Smooth muscle cell (in vitro differentiated cells): ENCODE data around the gene ZNF132. TPM values are rescaled to one million over a fixed set of nuclear protein-coding genes. Genes with fewer than 3 reads are reported as not detected.

Experiments used
- DNase-seq: peaks from one replicate; lab custom pipeline; 2025; ENCODE audit not compliant: unreplicated experiment; lab: John Stamatoyannopoulos, UW
- H2AFZ ChIP-seq: fragments of 200-600 bp; sonication (generic); 2 replicates; pipeline ENCODE4 v1.6.0; 2016; ENCODE audit warnings: antibody characterized with exemption, low read depth, mild to moderate bottlenecking
- H3F3A ChIP-seq: fragments of 200-600 bp; sonication (generic); 2 replicates; pipeline ENCODE4 v1.6.0; 2017; ENCODE audit warnings: antibody characterized with exemption, low read depth
- H3K27ac ChIP-seq: fragments of 200-600 bp; sonication (generic); 2 replicates; pipeline ENCODE4 v1.5.1; 2016; ENCODE audit warnings: low read depth, mild to moderate bottlenecking
- H3K27me3 ChIP-seq: fragments of 200-600 bp; sonication (generic); 2 replicates; pipeline ENCODE4 v1.6.1; 2016; ENCODE audit warnings: low read depth, mild to moderate bottlenecking
- H3K36me3 ChIP-seq: fragments of 200-600 bp; sonication (generic); 2 replicates; pipeline ENCODE4 v1.5.1; 2016; ENCODE audit warnings: low read depth
- H3K4me1 ChIP-seq: fragments of 200-600 bp; sonication (generic); 2 replicates; pipeline ENCODE4 v1.5.1; 2016; ENCODE audit warnings: low read depth
- H3K4me2 ChIP-seq: fragments of 200-600 bp; sonication (generic); 2 replicates; pipeline ENCODE4 v1.6.0; 2016; ENCODE audit warnings: mild to moderate bottlenecking
- H3K4me3 ChIP-seq: fragments of 200-600 bp; sonication (generic); 2 replicates; pipeline ENCODE4 v1.5.1; 2016; ENCODE audit warnings: mild to moderate bottlenecking
- H3K79me2 ChIP-seq: fragments of 200-600 bp; sonication (generic); 2 replicates; pipeline ENCODE4 v1.6.0; 2016; ENCODE audit warnings: low read depth, mild to moderate bottlenecking
- H3K9ac ChIP-seq: fragments of 200-600 bp; sonication (generic); 2 replicates; pipeline ENCODE4 v1.6.0; 2016; ENCODE audit warnings: low read depth
- H3K9me3 ChIP-seq: fragments of 200-600 bp; sonication (generic); replicated peaks from 2 replicates; pipeline ENCODE4 v1.5.1; 2016; ENCODE audit warnings: low read depth
- H4K20me1 ChIP-seq: fragments of 200-600 bp; sonication (generic); 2 replicates; pipeline ENCODE4 v1.6.0; 2016; ENCODE audit warnings: low read depth
- WGBS: methylation state at CpG from one replicate; pipeline ENCODE4 v1.1.7; 2016; ENCODE audit warnings: low lambda C conversion rate; 5-methylcytosine and 5-hydroxymethylcytosine counted together
- polyA plus RNA-seq: library from polyadenylated mRNA; unstranded; fragments of >200 nt; fragmentation: Nextera tagmentation; extraction: Ambion mirVana; gene quantifications from 2 replicates; pipeline ENCODE4 v1.2.1, GENCODE V29; 2016
- total RNA-seq: library from RNA; depleted of rRNA; stranded (reverse); fragments of >200 nt; gene quantifications from 2 replicates; pipeline ENCODE4 v1.2.3, GENCODE V29; 2014
- TF ChIP-seq, protein P1 (sequence below): fragments of 200-600 bp; sonication (generic); IDR thresholded peaks from 2 replicates; pipeline ENCODE4 v1.5.1; 2017; ENCODE audit warnings: borderline replicate concordance, mild to moderate bottlenecking, antibody characterized with exemption; ENCODE audit not compliant: insufficient read depth, poor library complexity, severe bottlenecking

ZNF132 gene
- total and polyA plus RNA-seq, 2 experiments from 2014 or later: 0.40 to 2.3 TPM

DNA sequence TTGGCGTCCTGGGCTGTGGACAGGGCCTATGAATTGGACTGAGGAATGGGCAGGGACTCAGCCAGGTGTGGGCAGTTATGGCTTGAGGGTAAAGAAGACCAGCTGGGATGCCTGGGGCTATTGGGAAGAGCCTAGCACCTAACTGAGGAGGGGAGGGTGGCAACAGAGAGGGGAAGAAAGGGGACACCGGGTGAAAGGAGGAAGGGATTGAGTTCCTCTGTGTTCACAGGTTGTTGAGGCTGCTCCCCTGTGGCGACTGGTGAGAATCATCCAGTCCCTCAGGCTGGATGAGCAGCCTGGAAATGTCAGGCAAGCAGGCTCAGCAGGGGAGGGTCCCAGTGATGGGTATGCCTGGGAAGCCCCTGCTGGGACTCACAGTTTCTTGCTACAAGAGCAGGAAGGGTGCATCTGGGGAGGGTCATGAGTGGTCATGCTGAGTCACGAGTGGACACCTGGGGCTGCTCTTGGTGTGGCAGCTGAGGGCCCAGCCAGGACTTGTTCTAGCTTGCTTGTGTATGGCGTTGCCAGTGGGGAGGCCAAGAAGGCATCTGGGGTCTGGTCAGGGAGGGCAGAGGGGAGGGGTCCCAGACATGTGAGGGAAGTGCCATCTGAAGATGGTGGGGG, 28.4 kb upstream of the ZNF132 start:
- Histone ChIP-seq H3K27me3 (no peaks in the 10 kb centered on the region), H3K4me3 (no peak overlapping the region), H3K4me2 (peak overlapping the region; percentile 64), H3K79me2 (peaks cover 12% of the 10 kb centered on the region), H3K36me3 (no peaks in the 10 kb centered on the region), H3K9ac (no peak overlapping the region), H4K20me1 (peaks cover 17% of the 10 kb centered on the region), H3K27ac (no peak overlapping the region), H2AFZ (no peak overlapping the region), H3K9me3 (no peaks in the 10 kb centered on the region), H3K4me1 (no peaks in the 10 kb centered on the region), H3F3A (no peaks in the 10 kb centered on the region)
- TF ChIP-seq, protein P1, sequence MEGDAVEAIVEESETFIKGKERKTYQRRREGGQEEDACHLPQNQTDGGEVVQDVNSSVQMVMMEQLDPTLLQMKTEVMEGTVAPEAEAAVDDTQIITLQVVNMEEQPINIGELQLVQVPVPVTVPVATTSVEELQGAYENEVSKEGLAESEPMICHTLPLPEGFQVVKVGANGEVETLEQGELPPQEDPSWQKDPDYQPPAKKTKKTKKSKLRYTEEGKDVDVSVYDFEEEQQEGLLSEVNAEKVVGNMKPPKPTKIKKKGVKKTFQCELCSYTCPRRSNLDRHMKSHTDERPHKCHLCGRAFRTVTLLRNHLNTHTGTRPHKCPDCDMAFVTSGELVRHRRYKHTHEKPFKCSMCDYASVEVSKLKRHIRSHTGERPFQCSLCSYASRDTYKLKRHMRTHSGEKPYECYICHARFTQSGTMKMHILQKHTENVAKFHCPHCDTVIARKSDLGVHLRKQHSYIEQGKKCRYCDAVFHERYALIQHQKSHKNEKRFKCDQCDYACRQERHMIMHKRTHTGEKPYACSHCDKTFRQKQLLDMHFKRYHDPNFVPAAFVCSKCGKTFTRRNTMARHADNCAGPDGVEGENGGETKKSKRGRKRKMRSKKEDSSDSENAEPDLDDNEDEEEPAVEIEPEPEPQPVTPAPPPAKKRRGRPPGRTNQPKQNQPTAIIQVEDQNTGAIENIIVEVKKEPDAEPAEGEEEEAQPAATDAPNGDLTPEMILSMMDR: no peak
- DNase-seq: no peak
- 82% methylated on average over 5 of the region's 5 CpGs for WGBS

DNA sequence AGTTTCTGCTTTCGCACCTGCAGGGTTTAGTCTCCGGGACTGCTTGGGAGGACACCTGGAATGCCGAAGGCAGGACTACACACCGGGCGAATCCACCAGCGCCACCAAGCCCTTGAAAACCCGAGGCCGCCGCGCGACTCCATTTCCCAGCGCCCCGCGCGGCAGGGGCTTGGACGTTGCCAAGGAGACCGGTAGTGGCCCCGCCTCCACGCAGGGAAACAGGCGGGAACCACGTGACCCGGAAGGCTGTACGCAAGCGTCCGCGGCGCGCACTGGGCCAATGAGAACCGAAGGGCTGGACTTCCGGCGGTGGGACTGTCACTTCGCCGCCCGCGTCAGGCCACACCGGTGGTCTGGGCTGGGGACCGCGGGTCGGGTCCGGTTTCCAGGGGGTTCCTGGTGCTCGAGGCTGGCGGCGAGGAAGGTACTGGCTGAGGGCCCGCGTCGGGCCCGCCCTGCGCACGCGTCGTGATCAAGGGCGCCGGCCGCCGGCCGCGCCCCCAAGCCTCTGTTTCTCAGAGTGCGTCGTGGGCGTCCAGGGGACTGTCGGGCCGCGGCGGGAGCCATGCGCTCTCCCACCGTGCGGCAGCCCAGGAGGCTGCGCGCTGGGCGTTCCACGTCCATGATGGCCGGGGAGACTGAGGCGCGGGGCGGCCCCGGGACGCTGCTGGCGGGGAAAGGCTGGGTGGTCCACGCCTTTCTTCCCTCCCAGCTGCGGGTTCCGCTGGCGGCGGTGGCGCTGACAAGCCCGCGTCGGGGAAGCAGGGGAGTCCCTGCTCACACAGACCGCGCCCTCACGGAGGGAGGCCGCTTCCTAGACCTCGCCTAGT, 27.0 kb upstream of the ZNF132 start, which contains the start of gene ZNF324:
TSS of gene ZNF324 (plus strand) at position 321 of the 830 bp plus-strand sequence. CDS start 2,106 bp downstream, outside the sequence.
- Histone ChIP-seq H4K20me1 (peaks cover 17% of the 10 kb centered on the region), H3K27ac (peak within 1 kb of the TSS; percentile 90), H3K4me1 (no peaks in the 10 kb centered on the region), H2AFZ (peak within 1 kb of the TSS; percentile 87), H3K27me3 (no peaks in the 10 kb centered on the region), H3K79me2 (peaks cover 12% of the 10 kb centered on the region), H3K36me3 (no peaks in the 10 kb centered on the region), H3K9ac (peak within 1 kb of the TSS; percentile 88), H3F3A (no peaks in the 10 kb centered on the region), H3K4me2 (peak within 1 kb of the TSS; percentile 93), H3K4me3 (peak within 1 kb of the TSS; percentile 87), H3K9me3 (no peaks in the 10 kb centered on the region)
- 1% methylated on average over 83 of the region's 92 CpGs for WGBS
- TF ChIP-seq, protein P1: no peak
- peak; percentile 88 for DNase-seq

DNA sequence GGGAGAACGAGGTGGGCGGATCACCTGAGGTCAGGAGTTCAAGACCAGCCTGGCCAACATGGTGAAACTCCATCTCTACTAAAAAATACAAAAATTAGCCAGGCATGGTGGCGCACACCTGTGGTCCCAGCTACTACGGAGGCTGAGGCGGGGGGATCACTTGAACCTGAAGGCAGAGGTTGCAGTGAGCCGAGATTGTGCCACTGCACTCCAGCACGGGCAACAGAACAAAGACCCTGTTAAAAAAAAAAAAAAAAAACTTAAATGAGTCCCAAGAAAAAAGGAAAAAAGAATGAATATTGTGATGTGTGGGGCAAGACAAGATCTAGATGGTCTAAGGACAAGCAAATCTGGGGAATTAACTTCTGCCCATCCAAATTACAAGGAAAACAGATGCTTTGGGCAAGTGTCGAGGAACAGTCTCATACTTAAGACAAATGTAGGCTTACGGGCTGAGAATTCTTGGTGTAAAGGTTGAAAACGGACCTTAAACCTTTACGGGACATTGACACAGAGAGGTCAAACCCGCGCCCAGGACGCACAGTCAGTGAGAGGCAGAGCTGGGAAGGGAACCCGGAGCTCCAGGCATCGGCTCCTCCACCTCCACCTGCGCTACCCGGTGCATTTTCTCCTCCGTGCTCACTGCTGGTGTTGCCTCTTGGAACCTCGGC, 26.3 kb upstream of the ZNF132 start:
- Histone ChIP-seq H3K9ac (peak overlapping the region; percentile 7), H3F3A (no peaks in the 10 kb centered on the region), H3K36me3 (no peaks in the 10 kb centered on the region), H3K27me3 (no peaks in the 10 kb centered on the region), H2AFZ (peak overlapping the region; percentile 87), H3K4me3 (peak overlapping the region; percentile 87), H3K79me2 (peaks cover 12% of the 10 kb centered on the region), H3K4me1 (no peaks in the 10 kb centered on the region), H3K4me2 (peak overlapping the region; percentile 93), H4K20me1 (peaks cover 17% of the 10 kb centered on the region), H3K9me3 (no peaks in the 10 kb centered on the region), H3K27ac (no peak overlapping the region)
- WGBS: 47% methylated on average over 20 of the region's 20 CpGs
- TF ChIP-seq, protein P1: no peak
- DNase-seq: no peak
